IPS-18a (cell line): Measurements from ENCODE around the gene CREB3L4.
"Not testable (repeated sequence)": the region's sequence is repeated elsewhere in the genome, so short reads cannot be mapped to it uniquely, and the experiment has no call there.

Source experiments
- H3K27ac ChIP-seq: one replicate; pipeline ENCODE4 v1.5.1; 2013; ENCODE audit warnings: low read length
- H3K27me3 ChIP-seq: one replicate; pipeline ENCODE4 v1.6.1; 2013; ENCODE audit warnings: mild to moderate bottlenecking, low read length; ENCODE audit not compliant: control insufficient read depth, insufficient read depth
- H3K36me3 ChIP-seq: one replicate; pipeline ENCODE4 v1.6.1; 2013; ENCODE audit warnings: low read depth, low read length; ENCODE audit not compliant: control insufficient read depth
- H3K4me1 ChIP-seq: one replicate; pipeline ENCODE4 v1.6.1; 2013; ENCODE audit warnings: low read depth, low read length; ENCODE audit not compliant: control insufficient read depth
- H3K4me3 ChIP-seq: one replicate; pipeline ENCODE4 v1.5.1; 2013; ENCODE audit warnings: low read length
- H3K9ac ChIP-seq: one replicate; pipeline ENCODE4 v1.6.1; 2013; ENCODE audit warnings: mild to moderate bottlenecking, low read length, moderate library complexity
- H3K9me3 ChIP-seq: one replicate; pipeline ENCODE4 v1.6.1; 2013; ENCODE audit warnings: low read depth, low read length; ENCODE audit not compliant: control insufficient read depth

The CREB3L4 gene

DNA sequence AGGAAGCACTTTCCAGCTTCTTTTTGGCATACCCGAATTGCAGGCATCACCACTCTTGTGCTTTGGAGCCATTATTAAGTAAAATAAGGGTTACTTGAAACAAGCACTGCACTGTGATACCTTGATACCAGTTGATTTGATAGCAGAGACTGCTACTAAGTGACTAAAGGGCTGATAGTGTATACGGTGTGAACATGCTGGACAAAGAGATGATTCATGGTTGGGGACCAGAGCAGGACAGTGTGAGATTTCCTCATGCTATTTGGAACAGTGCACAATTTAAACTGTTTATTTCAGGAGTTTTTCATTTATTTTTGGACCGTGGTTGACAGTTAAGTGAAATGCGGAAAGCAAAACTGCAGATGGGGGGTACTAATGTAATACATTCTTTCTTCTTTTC is 32.7 kb downstream of the CREB3L4 start:
- no peaks in the 10 kb centered on the region for H3K4me1 ChIP-seq
- no peak overlapping the region for H3K9ac ChIP-seq
- H3K27me3 ChIP-seq: no peaks in the 10 kb centered on the region
- no peaks in the 10 kb centered on the region for H3K9me3 ChIP-seq
- no peak overlapping the region for H3K4me3 ChIP-seq
- H3K36me3 ChIP-seq: peaks cover 2% of the 10 kb centered on the region
- H3K27ac ChIP-seq: no peak overlapping the region

DNA sequence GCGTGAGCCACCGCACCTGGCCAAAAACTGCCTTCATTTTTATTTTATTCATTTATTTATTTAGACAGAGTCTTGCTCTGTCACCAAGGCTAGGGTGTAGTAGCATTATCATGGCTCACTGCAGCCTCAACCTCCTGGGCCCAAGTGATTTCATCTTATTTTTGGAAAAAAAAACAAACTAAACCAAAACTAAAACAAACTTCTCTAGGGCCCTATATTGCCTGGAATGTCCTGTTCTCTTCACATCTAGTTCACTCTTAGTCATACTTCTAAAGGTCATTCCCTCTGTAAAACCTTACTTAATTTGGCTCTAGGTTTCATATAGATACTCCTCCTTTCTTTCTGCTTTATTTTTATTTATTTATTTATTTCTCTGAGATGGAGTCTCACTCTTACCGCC is 38.4 kb downstream of the CREB3L4 start:
- Histone ChIP-seq H3K9ac (no peak overlapping the region), H3K36me3 (no peaks in the 10 kb centered on the region), H3K4me3 (no peak overlapping the region), H3K9me3 (no peaks in the 10 kb centered on the region), H3K27me3 (no peaks in the 10 kb centered on the region), H3K27ac (no peak overlapping the region), H3K4me1 (no peaks in the 10 kb centered on the region)

DNA sequence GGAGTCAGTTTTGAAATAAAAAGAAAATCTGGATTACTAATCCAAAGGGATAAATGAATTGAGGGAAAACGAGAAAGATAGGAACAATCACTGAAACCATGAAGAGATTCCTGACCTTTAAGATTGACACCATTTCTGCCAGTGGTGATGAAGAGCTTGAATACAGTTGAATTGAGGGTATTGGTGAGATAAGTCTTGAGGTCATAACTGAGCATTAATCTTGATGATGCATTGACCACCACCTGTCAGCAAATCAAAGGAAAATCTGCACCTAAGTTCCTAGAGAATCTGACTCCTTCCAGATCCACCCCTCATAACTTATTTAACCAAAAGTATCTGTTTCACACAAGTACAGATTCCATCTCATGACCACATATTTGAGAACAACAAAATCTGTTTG is 44.4 kb downstream of the CREB3L4 start:
- Histone ChIP-seq H3K27me3 (no peaks in the 10 kb centered on the region), H3K36me3 (no peaks in the 10 kb centered on the region), H3K9me3 (no peaks in the 10 kb centered on the region), H3K27ac (no peak overlapping the region), H3K4me3 (no peak overlapping the region), H3K4me1 (no peaks in the 10 kb centered on the region), H3K9ac (no peak overlapping the region)

DNA sequence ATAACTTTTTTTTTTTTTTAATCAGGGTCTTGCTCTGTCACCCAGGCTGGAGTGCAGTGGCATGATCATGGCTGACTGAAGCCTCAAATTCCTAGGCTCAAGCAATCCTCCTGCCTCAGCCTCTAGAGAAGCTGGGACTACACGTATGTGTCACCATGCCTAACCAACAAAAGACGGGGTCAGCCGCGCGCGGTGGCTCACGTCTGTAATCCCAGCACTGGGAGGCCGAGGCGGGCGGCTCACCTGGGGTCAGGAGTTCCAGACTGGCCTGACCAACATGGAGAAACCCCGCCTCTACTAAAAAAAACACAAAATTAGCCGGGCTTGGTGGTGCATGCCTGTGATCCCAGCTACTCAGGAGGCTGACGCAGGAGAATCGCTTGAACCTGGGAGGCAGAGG is 44.8 kb downstream of the CREB3L4 start:
- not testable (repeated sequence) for H3K4me3 ChIP-seq, H3K36me3 ChIP-seq, H3K9me3 ChIP-seq, H3K27me3 ChIP-seq, H3K9ac ChIP-seq, H3K4me1 ChIP-seq, H3K27ac ChIP-seq

DNA sequence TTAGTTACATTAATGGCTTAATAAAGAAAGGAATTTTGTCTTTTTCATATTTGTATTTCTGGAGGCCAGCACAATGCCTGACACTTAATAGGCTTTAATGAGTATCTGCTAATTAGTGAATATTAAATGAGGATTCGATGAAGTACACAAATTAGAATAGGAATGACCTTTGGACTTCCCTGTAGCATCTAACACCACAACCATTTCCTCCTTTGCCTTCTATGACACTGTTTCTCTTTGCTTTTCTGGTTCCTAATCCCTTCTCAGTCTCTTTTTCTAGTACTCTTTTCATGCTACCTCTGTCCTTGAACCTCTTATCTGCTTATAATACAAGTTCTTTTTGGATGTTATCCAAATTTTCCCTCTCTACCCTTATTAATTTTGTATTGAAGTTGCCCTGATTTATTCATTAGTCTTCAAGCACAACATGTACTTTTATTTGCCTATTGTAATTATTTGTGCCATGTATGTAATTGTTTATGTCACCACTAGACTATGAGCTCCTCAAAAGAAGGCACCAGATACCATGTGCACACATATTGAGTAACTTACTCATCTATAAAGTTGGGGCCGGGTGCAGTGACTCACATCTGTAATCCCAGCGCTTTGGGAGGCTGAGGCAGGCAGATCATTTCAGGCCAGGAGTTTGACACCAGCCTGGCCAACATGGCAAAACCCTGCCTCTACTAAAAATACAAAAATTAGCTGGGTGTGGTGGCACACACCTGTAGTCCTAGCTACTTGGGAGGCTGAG is 46.6 kb downstream of the CREB3L4 start:
- H3K9me3 ChIP-seq: no peaks in the 10 kb centered on the region
- no peak overlapping the region for H3K27ac ChIP-seq
- no peak overlapping the region for H3K4me3 ChIP-seq
- H3K9ac ChIP-seq: no peak overlapping the region
- H3K36me3 ChIP-seq: no peaks in the 10 kb centered on the region
- H3K4me1 ChIP-seq: no peaks in the 10 kb centered on the region
- no peaks in the 10 kb centered on the region for H3K27me3 ChIP-seq

DNA sequence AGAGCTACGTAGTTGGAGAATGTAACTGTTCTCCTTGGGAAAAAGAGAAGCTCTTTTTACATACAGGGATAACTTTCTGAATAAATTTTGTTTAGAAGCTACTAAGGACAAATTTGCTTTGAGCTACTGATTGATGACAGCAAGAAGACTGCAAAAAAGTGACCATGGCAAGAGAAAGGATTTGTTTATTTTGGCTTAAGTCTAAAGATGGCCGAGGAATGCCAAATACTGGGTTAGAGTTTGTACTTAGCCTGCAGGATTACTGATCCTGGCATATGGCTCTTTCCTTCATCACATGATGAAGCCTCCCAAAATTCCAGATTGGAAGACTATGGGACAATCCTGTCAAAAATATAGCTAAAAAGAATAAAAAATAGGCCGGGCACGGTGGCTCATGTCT is 51.6 kb downstream of the CREB3L4 start:
- no peaks in the 10 kb centered on the region for H3K4me1 ChIP-seq
- H3K27ac ChIP-seq: no peak overlapping the region
- H3K27me3 ChIP-seq: no peaks in the 10 kb centered on the region
- no peaks in the 10 kb centered on the region for H3K9me3 ChIP-seq
- no peaks in the 10 kb centered on the region for H3K36me3 ChIP-seq
- no peak overlapping the region for H3K4me3 ChIP-seq
- H3K9ac ChIP-seq: no peak overlapping the region

DNA sequence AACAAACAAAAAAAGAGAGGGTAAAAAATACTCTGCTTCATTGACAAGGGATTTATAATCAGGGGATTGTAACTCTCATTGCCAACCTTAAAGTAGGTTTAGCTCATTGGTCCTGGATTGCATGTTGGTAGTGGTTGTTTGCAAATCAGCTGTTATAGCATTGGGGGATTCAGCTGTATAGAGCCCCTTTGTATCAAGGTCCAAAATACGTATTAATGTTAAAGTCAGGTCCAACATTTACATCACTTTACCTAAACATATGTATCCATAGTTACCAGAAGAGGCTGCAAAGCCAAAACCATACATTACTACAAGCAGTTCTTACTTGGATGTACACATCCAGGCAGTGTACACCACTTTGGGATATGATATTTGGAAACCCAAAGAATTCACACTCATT is 52.2 kb downstream of the CREB3L4 start:
- no peaks in the 10 kb centered on the region for H3K9me3 ChIP-seq
- H3K36me3 ChIP-seq: no peaks in the 10 kb centered on the region
- H3K4me3 ChIP-seq: no peak overlapping the region
- no peaks in the 10 kb centered on the region for H3K4me1 ChIP-seq
- no peaks in the 10 kb centered on the region for H3K27me3 ChIP-seq
- H3K9ac ChIP-seq: no peak overlapping the region
- no peak overlapping the region for H3K27ac ChIP-seq
